ENCODE data around the gene JADE3.

DNA sequence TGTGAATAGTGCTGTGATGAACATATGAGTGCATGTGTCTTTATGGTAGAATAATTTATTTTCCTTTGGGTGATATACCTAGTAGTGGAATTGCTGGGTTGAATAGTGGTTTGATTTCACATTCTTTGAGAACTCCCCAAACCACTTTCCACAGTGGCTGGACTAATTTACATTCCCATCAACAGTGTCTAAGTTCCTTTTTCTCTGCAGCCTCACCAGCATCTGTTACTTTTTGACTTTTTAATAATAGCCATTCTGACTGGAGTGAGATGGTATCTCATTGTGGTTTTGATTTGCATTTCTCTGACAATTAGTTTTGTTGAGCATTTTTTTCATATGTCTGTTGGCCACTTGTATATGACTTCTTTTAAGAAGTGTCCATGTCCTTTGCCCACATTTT lies 29.1 kb downstream of the JADE3 start:
- TF ChIP-seq, protein P1, sequence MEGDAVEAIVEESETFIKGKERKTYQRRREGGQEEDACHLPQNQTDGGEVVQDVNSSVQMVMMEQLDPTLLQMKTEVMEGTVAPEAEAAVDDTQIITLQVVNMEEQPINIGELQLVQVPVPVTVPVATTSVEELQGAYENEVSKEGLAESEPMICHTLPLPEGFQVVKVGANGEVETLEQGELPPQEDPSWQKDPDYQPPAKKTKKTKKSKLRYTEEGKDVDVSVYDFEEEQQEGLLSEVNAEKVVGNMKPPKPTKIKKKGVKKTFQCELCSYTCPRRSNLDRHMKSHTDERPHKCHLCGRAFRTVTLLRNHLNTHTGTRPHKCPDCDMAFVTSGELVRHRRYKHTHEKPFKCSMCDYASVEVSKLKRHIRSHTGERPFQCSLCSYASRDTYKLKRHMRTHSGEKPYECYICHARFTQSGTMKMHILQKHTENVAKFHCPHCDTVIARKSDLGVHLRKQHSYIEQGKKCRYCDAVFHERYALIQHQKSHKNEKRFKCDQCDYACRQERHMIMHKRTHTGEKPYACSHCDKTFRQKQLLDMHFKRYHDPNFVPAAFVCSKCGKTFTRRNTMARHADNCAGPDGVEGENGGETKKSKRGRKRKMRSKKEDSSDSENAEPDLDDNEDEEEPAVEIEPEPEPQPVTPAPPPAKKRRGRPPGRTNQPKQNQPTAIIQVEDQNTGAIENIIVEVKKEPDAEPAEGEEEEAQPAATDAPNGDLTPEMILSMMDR (conservative IDR thresholded peaks at IDR 0.05; ENCODE audit: low read length), result no peak
- TF ChIP-seq EZH2phosphoT487 (IDR thresholded peaks at IDR 0.05; ENCODE audit: borderline replicate concordance), result no peak

All from Loucy (cell line).